ENCODE measurements around the gene EDEM2. TPM values are rescaled to one million over a fixed set of nuclear protein-coding genes. Genes with fewer than 3 reads are reported as not detected.
A peak's percentile ranks its signal among the peaks of the same experiment; 100 is the strongest.
"Not testable (repeated sequence)": the region's sequence is repeated elsewhere in the genome, so short reads cannot be mapped to it uniquely, and the experiment has no call there.

The EDEM2 gene
- total RNA-seq (10 to 100 TPM; 46.8 to 48.7 TPM), polyA plus RNA-seq (ENCODE audit: insufficient read length in 6 of 6) (10 to 100 TPM; 17.6 to 22.7 (median 20.3) TPM)
- long read RNA-seq, donor 1, partial matches to known transcripts, result 0 of 4 reads
- long read RNA-seq, donor 1, other reads (novel, unspliced or antisense), result 0 of 4 reads
- long read RNA-seq, donor 2, partial matches to known transcripts, result 0 of 3 reads
- long read RNA-seq, donor 2, other reads (novel, unspliced or antisense), result 0 of 3 reads
- long read RNA-seq, donor 3, partial matches to known transcripts, result 0 of 4 reads
- long read RNA-seq, donor 3, other reads (novel, unspliced or antisense), result 0 of 4 reads
- long read RNA-seq, donor 4, transcript EDEM2-202 (11 exons, 1,919 nt), result major isoform, 31 of 57 reads
- long read RNA-seq, donor 4, partial matches to known transcripts, result 3 of 57 reads
- long read RNA-seq, donor 4, other reads (novel, unspliced or antisense), result 23 of 57 reads
- long read RNA-seq, donor 5, transcript EDEM2-202 (11 exons, 1,919 nt), result major isoform, 5 of 5 reads
- long read RNA-seq, donor 5, partial matches to known transcripts, result 0 of 5 reads
- long read RNA-seq, donor 5, other reads (novel, unspliced or antisense), result 0 of 5 reads
- long read RNA-seq, donor 6, partial matches to known transcripts, result 0 of 2 reads
- long read RNA-seq, donor 6, other reads (novel, unspliced or antisense), result 0 of 2 reads
- long read RNA-seq, donor 7, partial matches to known transcripts, result 0 of 4 reads
- long read RNA-seq, donor 7, other reads (novel, unspliced or antisense), result 0 of 4 reads
- long read RNA-seq, donor 8, result 0 reads
- long read RNA-seq, donor 9, result 0 reads
- long read RNA-seq, donor 10, transcript EDEM2-202 (11 exons, 1,919 nt), result major isoform, 35 of 60 reads
- long read RNA-seq, donor 10, partial matches to known transcripts, result 3 of 60 reads
- long read RNA-seq, donor 10, other reads (novel, unspliced or antisense), result 22 of 60 reads
- long read RNA-seq, donor 11, partial matches to known transcripts, result 6 of 9 reads
- long read RNA-seq, donor 11, other reads (novel, unspliced or antisense), result 0 of 9 reads
- long read RNA-seq, donor 12, partial matches to known transcripts, result 0 of 4 reads
- long read RNA-seq, donor 12, other reads (novel, unspliced or antisense), result 0 of 4 reads

- ATAC-seq (peak; percentile 92), DNase-seq (peak; percentile 93 to 98 (median 96))
- H3K27me3 ChIP-seq, result no peaks in the 10 kb centered on the region
- H3K4me1 ChIP-seq, result peaks cover 0 to 39% of the 10 kb centered on the region in 2 donors
- peak within 1 kb of the TSS; percentile 86 to 88 for H3K27ac ChIP-seq
- no peak for TF ChIP-seq CTCF (IDR thresholded peaks at IDR 0.05)
- peaks cover 0 to 21% of the 10 kb centered on the region in 2 donors for H3K36me3 ChIP-seq
- intact Hi-C loops (cut with DNase I), result loop anchor here in 1 of 2 donors (5.0 kb wide), 1 partner anchor 60 kb away; no protein-coding TSS in a partner anchor
- H3K9me3 ChIP-seq, result no peaks in the 10 kb centered on the region
- H3K4me3 ChIP-seq, result peak within 1 kb of the TSS; percentile 80 to 88
Measured at GRCh38 chr20:35146920-35147574, at the start of gene EDEM2. Gene EDEM2 (minus strand): TSS chr20:35147336. CDS start chr20:35147258, 78 bp downstream.

GRCh38 chr20:35196313-35196712 is 49.2 kb upstream of the EDEM2 start:
- no peak for TF ChIP-seq CTCF (IDR thresholded peaks at IDR 0.05)
- no peak overlapping the region for H3K4me3 ChIP-seq
- H3K27ac ChIP-seq, result no peak overlapping the region
- peaks cover 6 to 31% of the 10 kb centered on the region in 2 donors for H3K9me3 ChIP-seq
- H3K27me3 ChIP-seq, result no peaks in the 10 kb centered on the region
- ATAC-seq, result no peak
- DNase-seq, result no peak
- H3K4me1 ChIP-seq, result no peaks in the 10 kb centered on the region
- intact Hi-C loops (cut with DNase I), result no loop called here
- no peaks in the 10 kb centered on the region for H3K36me3 ChIP-seq

GRCh38 chr20:35193031-35193791 is 46.1 kb upstream of the EDEM2 start:
- H3K4me3 ChIP-seq; H3K4me1 ChIP-seq; H3K36me3 ChIP-seq; intact Hi-C loops (cut with DNase I); DNase-seq; H3K27ac ChIP-seq; H3K27me3 ChIP-seq; ATAC-seq: not testable (repeated sequence)
- H3K9me3 ChIP-seq, result peaks cover 0 to 20% of the 10 kb centered on the region in 2 donors

GRCh38 chr20:35192118-35192872 is 45.2 kb upstream of the EDEM2 start:
- no peaks in the 10 kb centered on the region for H3K36me3 ChIP-seq
- H3K4me1 ChIP-seq, result no peaks in the 10 kb centered on the region
- no peaks in the 10 kb centered on the region for H3K27me3 ChIP-seq
- peaks cover 0 to 18% of the 10 kb centered on the region in 2 donors for H3K9me3 ChIP-seq
- DNase-seq (no peak), ATAC-seq (peak; percentile 41)
- no peak for TF ChIP-seq CTCF (IDR thresholded peaks at IDR 0.05)
- intact Hi-C loops (cut with DNase I), result no loop called here
- H3K27ac ChIP-seq, result no peak overlapping the region
- H3K4me3 ChIP-seq, result no peak overlapping the region
